Subcutaneous abdominal adipose tissue (tissue), 5 donors: ENCODE results near the gene GRHPR.
"Not testable (repeated sequence)": the region's sequence is repeated elsewhere in the genome, so short reads cannot be mapped to it uniquely, and the experiment has no call there.

Experiments used
- H3K27ac ChIP-seq: one replicate; pipeline ENCODE4 v1.7.0; 2013; ENCODE audit warnings: low read depth, mild to moderate bottlenecking, inconsistent platforms, low read length, moderate library complexity
- H3K27me3 ChIP-seq, 5 donors: one replicate each; pipeline ENCODE4 v1.7.0; 2013; ENCODE audit warnings: low read length in 5 of 5, inconsistent platforms in 1 of 5; ENCODE audit not compliant: control insufficient read depth in 5 of 5, insufficient read depth in 4 of 5
- H3K36me3 ChIP-seq, 5 donors: one replicate each; pipeline ENCODE4 v1.7.0; 2013; ENCODE audit warnings: low read length in 5 of 5; ENCODE audit not compliant: control insufficient read depth in 5 of 5, insufficient read depth in 5 of 5
- H3K4me1 ChIP-seq, 5 donors: one replicate each; pipeline ENCODE4 v1.7.0; 2013; ENCODE audit warnings: low read length in 5 of 5, mild to moderate bottlenecking in 3 of 5, moderate library complexity in 1 of 5; ENCODE audit not compliant: control insufficient read depth in 5 of 5, insufficient read depth in 5 of 5
- H3K4me3 ChIP-seq, 5 donors: one replicate each; pipeline ENCODE4 v1.7.0; 2013; ENCODE audit warnings: low read length in 5 of 5, low read depth in 1 of 5
- H3K9ac ChIP-seq, 5 donors: one replicate each; pipeline ENCODE4 v1.7.0; 2013; ENCODE audit warnings: low read length in 5 of 5, mild to moderate bottlenecking in 4 of 5, moderate library complexity in 3 of 5
- H3K9me3 ChIP-seq, 5 donors: one replicate each; pipeline ENCODE4 v1.7.0; 2013; ENCODE audit warnings: low read length in 5 of 5; ENCODE audit not compliant: control insufficient read depth in 5 of 5
- donor health status: healthy.
- donor health status: healthy.
- donor health status: healthy.
- donor health status: healthy.
- donor health status: healthy.

Gene GRHPR

GRCh38 chr9:37471942-37472684 is 49.6 kb downstream of the GRHPR start:
- Histone ChIP-seq H3K27me3 (no peaks in the 10 kb centered on the region), H3K4me1 (peaks cover 0 to 13% (median 4%) of the 10 kb centered on the region in 5 donors), H3K4me3 (peak overlapping the region; percentile 53 to 70 (median 59)), H3K9ac (peak overlapping the region; percentile 39 to 76 (median 53)), H3K9me3 (peaks cover 0 to 6% (median 0%) of the 10 kb centered on the region in 5 donors), H3K36me3 (no peaks in the 10 kb centered on the region), H3K27ac (peak overlapping the region; percentile 86)

DNA sequence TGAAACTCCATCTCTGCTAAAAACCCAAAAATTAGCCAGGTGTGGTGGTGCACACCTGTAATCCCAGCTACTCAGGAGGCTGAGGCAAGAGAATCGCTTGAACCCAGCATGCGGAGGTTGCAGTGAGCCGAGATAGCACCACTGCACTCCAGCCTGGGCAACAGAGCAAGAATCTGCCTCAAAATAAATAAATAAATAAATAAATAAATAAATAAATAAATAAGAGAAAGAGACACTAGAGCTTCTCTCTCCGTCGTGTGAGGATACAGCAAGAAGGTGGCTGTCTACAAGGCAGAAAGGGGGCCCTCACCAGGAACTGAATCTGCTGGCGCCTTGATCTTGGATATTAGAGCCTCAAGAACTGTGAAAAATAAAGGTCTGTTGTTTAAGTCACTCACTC is 51.5 kb downstream of the GRHPR start:
- H3K4me1 ChIP-seq: peaks cover 0 to 13% (median 4%) of the 10 kb centered on the region in 5 donors
- not testable (repeated sequence) for H3K9me3 ChIP-seq, H3K4me3 ChIP-seq, H3K36me3 ChIP-seq, H3K9ac ChIP-seq, H3K27ac ChIP-seq, H3K27me3 ChIP-seq

- Histone ChIP-seq H3K27me3 (no peaks in the 10 kb centered on the region), H3K4me1 (peaks cover 0 to 13% (median 4%) of the 10 kb centered on the region in 5 donors), H3K4me3 (no peak overlapping the region), H3K36me3 (no peaks in the 10 kb centered on the region), H3K9ac (no peak overlapping the region), H3K9me3 (peaks cover 0 to 6% (median 0%) of the 10 kb centered on the region in 5 donors), H3K27ac (no peak overlapping the region)
Measured at GRCh38 chr9:37474438-37474837, 51.9 kb downstream of the GRHPR start.

DNA sequence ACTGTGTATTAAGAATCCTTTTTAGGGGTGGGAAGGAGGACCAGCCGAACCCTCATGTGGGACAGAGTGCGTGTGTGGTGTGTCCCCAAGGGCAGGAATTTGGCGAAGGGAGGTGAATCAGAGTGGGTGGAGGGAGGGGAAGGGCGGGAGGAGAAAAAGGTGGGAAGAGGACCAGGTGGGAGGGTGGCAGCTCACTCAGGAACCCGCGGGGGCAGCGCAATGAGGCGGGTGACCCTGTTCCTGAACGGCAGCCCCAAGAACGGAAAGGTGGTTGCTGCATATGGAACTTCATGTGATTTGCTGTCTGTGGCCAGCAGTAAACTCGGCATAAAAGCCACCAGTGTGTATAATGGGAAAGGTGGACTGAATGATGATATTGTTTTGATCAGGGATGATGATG is 54.4 kb downstream of the GRHPR start:
- H3K9me3 ChIP-seq: peaks cover 0 to 6% (median 0%) of the 10 kb centered on the region in 5 donors
- peaks cover 0 to 9% (median 4%) of the 10 kb centered on the region in 5 donors for H3K4me1 ChIP-seq
- H3K27me3 ChIP-seq: peaks cover 0 to 5% (median 0%) of the 10 kb centered on the region in 5 donors
- no peak overlapping the region for H3K9ac ChIP-seq
- H3K36me3 ChIP-seq: no peaks in the 10 kb centered on the region
- H3K27ac ChIP-seq: no peak overlapping the region
- no peak overlapping the region for H3K4me3 ChIP-seq

GRCh38 chr9:37477443-37477842 is 54.9 kb downstream of the GRHPR start:
- H3K4me3 ChIP-seq, H3K9me3 ChIP-seq, H3K9ac ChIP-seq, H3K27me3 ChIP-seq, H3K4me1 ChIP-seq, H3K27ac ChIP-seq, H3K36me3 ChIP-seq: not testable (repeated sequence)

GRCh38 chr9:37477987-37478619 is 55.6 kb downstream of the GRHPR start:
- not testable (repeated sequence) for H3K27ac ChIP-seq, H3K27me3 ChIP-seq, H3K4me1 ChIP-seq, H3K4me3 ChIP-seq, H3K9me3 ChIP-seq, H3K36me3 ChIP-seq, H3K9ac ChIP-seq

- Histone ChIP-seq H3K27me3 (peaks cover 0 to 5% (median 0%) of the 10 kb centered on the region in 5 donors), H3K27ac (no peak overlapping the region), H3K4me3 (no peak overlapping the region), H3K9ac (no peak overlapping the region), H3K36me3 (no peaks in the 10 kb centered on the region), H3K4me1 (peaks cover 0 to 9% (median 6%) of the 10 kb centered on the region in 5 donors), H3K9me3 (no peaks in the 10 kb centered on the region)
Measured at GRCh38 chr9:37480759-37481158, 58.3 kb downstream of the GRHPR start.

DNA sequence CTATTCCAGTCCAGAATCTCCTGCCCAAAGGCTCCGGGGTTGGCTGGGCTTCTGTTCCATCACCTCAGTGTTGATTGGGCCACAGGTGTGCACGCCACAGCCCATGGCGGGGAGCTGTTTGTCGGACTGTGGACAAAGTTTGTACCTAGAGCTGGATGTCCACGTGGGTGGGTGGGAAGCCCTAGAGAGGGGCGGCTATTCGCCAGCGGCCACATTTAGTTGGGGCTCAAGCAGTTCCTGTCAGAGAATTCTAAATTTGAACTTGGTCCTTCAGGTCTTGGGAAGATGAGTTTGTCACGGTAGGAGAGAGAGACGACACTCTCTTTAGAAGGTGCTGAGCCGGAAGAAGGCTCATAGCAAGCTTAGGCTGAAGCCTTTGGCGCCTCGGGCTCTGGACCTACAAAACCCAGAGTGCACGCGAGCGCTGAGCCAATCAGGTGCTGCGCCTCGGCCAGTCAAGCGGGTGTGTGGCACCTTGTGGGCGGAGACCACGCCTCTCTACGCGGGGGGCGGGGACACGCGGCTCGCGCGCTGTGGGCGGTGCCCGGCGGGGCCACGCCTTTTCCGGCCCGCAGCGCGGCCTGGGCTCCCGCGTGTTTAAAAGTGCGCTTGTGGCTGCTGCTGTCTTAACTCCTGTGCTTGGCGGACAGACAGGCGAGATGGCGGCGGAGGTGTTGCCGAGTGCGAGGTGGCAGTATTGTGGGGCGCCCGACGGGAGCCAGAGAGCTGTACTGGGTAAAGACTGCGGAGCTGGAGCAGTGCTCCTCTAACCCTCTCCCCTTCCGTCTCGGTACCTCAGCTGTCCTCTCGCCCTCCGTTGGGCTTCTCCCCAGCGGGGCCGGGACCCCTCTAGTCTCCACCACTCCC is 63.1 kb downstream of the GRHPR start, which contains the start of gene POLR1E:
Gene POLR1E (plus strand): TSS at position 560 of the 867 bp plus-strand sequence. CDS start 100 bp downstream, at position 660.
- peaks cover 0 to 5% (median 0%) of the 10 kb centered on the region in 5 donors for H3K27me3 ChIP-seq
- H3K27ac ChIP-seq: peak within 1 kb of the TSS; percentile 93
- H3K9me3 ChIP-seq: no peaks in the 10 kb centered on the region
- peak within 1 kb of the TSS; percentile 79 to 92 (median 82) for H3K4me3 ChIP-seq
- H3K9ac ChIP-seq: peak within 1 kb of the TSS; percentile 92 to 96 (median 94)
- peaks cover 2 to 34% (median 32%) of the 10 kb centered on the region in 5 donors for H3K4me1 ChIP-seq
- H3K36me3 ChIP-seq: peaks cover 3 to 15% (median 12%) of the 10 kb centered on the region in 5 donors

DNA sequence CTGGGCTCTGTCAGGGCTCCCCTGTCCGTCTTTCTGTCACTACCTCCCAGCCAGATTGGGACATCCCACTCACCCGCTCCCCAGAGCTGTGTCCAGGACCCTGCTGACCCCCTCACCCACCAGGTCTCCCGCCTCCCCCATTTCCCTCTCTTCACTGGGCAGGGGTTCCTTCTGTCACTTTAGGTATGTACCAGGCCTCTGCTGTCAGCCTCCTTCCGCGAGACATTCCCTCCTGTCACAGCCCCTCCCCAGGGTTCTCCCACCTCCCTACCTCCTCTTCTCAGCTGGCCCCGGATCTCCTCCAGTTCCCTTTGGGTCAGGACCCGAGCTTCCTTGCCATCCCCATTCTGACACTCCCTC is 63.7 kb downstream of the GRHPR start:
- H3K9ac ChIP-seq: peak overlapping the region; percentile 92 to 96 (median 94)
- H3K4me1 ChIP-seq: peaks cover 2 to 34% (median 32%) of the 10 kb centered on the region in 5 donors
- H3K27ac ChIP-seq: peak overlapping the region; percentile 93
- H3K4me3 ChIP-seq: peak overlapping the region; percentile 67 to 92 (median 82)
- no peaks in the 10 kb centered on the region for H3K9me3 ChIP-seq
- peaks cover 8 to 17% (median 13%) of the 10 kb centered on the region in 5 donors for H3K36me3 ChIP-seq
- peaks cover 0 to 5% (median 0%) of the 10 kb centered on the region in 5 donors for H3K27me3 ChIP-seq
